Measurements from ENCODE around the gene ERO1A.

The ERO1A gene

GRCh38 chr14:52678591-52678990, 16.8 kb downstream of the ERO1A start:
- no peaks in the 10 kb centered on the region for H3K9me3 Mint-ChIP-seq
- H3K36me3 Mint-ChIP-seq (ENCODE audit: low read depth), result peaks cover 24% of the 10 kb centered on the region
- no peaks in the 10 kb centered on the region for H3K4me1 Mint-ChIP-seq
- TF ChIP-seq CTCF (IDR thresholded peaks at IDR 0.05; ENCODE audit: unreplicated experiment in 3 of 3), result peak in 1 of 3 experiments; percentile 22
- no peak overlapping the region for H3K4me3 Mint-ChIP-seq
- H3K27me3 Mint-ChIP-seq (ENCODE audit: low read depth), result no peaks in the 10 kb centered on the region
- H3K27ac Mint-ChIP-seq, result no peak overlapping the region

- TF ChIP-seq CTCF (IDR thresholded peaks at IDR 0.05; ENCODE audit: unreplicated experiment in 3 of 3), result no peak
- H3K27ac Mint-ChIP-seq, result no peak overlapping the region
- no peaks in the 10 kb centered on the region for H3K9me3 Mint-ChIP-seq
- no peak overlapping the region for H3K4me3 Mint-ChIP-seq
- no peaks in the 10 kb centered on the region for H3K4me1 Mint-ChIP-seq
- no peaks in the 10 kb centered on the region for H3K27me3 Mint-ChIP-seq (ENCODE audit: low read depth)
- H3K36me3 Mint-ChIP-seq (ENCODE audit: low read depth), result peaks cover 17% of the 10 kb centered on the region
These were observed 31.5 kb downstream of the ERO1A start for GRCh38 chr14:52663850-52664249.

GRCh38 chr14:52661314-52661713, 34.0 kb downstream of the ERO1A start:
- H3K36me3 Mint-ChIP-seq (ENCODE audit: low read depth), result peaks cover 23% of the 10 kb centered on the region
- H3K4me1 Mint-ChIP-seq, result no peaks in the 10 kb centered on the region
- no peak overlapping the region for H3K4me3 Mint-ChIP-seq
- TF ChIP-seq CTCF (IDR thresholded peaks at IDR 0.05; ENCODE audit: unreplicated experiment in 3 of 3), result no peak
- H3K27me3 Mint-ChIP-seq (ENCODE audit: low read depth), result no peaks in the 10 kb centered on the region
- no peaks in the 10 kb centered on the region for H3K9me3 Mint-ChIP-seq
- H3K27ac Mint-ChIP-seq, result no peak overlapping the region

- no peak for TF ChIP-seq CTCF (IDR thresholded peaks at IDR 0.05; ENCODE audit: unreplicated experiment in 3 of 3)
These were observed 34.5 kb downstream of the ERO1A start for GRCh38 chr14:52660832-52661231.

GRCh38 chr14:52660325-52660724, 35.0 kb downstream of the ERO1A start:
- H3K9me3 Mint-ChIP-seq, result no peaks in the 10 kb centered on the region
- no peak overlapping the region for H3K27ac Mint-ChIP-seq
- H3K4me3 Mint-ChIP-seq, result no peak overlapping the region
- no peaks in the 10 kb centered on the region for H3K4me1 Mint-ChIP-seq
- H3K36me3 Mint-ChIP-seq (ENCODE audit: low read depth), result peaks cover 19% of the 10 kb centered on the region
- no peaks in the 10 kb centered on the region for H3K27me3 Mint-ChIP-seq (ENCODE audit: low read depth)
- TF ChIP-seq CTCF (IDR thresholded peaks at IDR 0.05; ENCODE audit: unreplicated experiment in 3 of 3), result no peak

More at GRCh38 chr14:52660832-52661231, 34.5 kb downstream of the ERO1A start:
- no peaks in the 10 kb centered on the region for H3K4me1 Mint-ChIP-seq
- no peaks in the 10 kb centered on the region for H3K27me3 Mint-ChIP-seq (ENCODE audit: low read depth)
- H3K36me3 Mint-ChIP-seq (ENCODE audit: low read depth), result peaks cover 23% of the 10 kb centered on the region
- H3K27ac Mint-ChIP-seq, result no peak overlapping the region
- H3K4me3 Mint-ChIP-seq, result no peak overlapping the region
- no peaks in the 10 kb centered on the region for H3K9me3 Mint-ChIP-seq

- H3K4me3 Mint-ChIP-seq, result no peak overlapping the region
- no peaks in the 10 kb centered on the region for H3K9me3 Mint-ChIP-seq
- peaks cover 16% of the 10 kb centered on the region for H3K36me3 Mint-ChIP-seq (ENCODE audit: low read depth)
- H3K4me1 Mint-ChIP-seq, result no peaks in the 10 kb centered on the region
- H3K27ac Mint-ChIP-seq, result no peak overlapping the region
- H3K27me3 Mint-ChIP-seq (ENCODE audit: low read depth), result no peaks in the 10 kb centered on the region
- no peak for TF ChIP-seq CTCF (IDR thresholded peaks at IDR 0.05; ENCODE audit: unreplicated experiment in 3 of 3)
These were observed 38.5 kb downstream of the ERO1A start for GRCh38 chr14:52656905-52657304.

Measured in nephron (organoid).